ENCODE measurements around the gene USP6.

DNA sequence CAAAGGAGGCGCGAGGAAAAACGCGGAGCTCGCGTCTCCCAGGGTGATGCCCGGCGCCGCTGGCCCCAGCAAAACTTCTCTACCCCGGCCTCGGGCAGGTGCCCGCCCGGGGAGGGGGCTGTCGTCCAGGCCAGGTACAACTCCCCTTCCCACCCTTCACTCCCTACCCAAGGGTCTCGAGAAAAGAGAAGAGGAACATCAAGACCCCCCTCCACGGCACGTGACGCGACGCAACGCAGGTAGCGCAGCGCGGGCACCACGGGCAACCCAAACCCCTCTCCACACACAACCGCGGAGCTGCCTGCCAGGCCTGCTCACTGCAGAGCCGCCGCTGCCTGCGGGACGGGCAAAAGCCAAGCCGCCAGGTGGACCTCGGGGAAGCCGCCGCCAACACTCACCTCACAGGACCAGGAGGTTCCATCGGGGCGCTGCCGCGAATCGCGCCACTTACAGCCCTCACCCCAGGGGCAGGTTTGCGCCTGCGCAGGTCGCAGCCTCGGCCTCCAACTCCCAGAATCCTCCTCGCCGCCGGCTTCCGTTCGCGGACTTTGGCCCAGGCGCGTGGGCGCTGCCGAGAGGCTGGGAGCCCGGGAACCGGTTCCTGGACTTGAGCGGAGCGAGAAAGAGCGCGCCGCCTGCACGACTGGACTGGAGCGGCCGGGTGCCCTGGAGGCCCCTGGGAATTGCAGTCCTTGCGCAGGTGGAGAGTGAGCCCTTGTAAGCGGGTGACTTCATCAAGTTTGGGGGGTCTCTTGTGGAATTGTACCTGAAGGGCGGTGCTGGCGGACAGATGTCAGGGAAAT, 4.2 kb upstream of the USP6 start, which contains the start of gene ZNF232:
- no peak for TF ChIP-seq EZH2phosphoT487 (IDR thresholded peaks at IDR 0.05; ENCODE audit: low read length)
- TF ChIP-seq, protein P1, sequence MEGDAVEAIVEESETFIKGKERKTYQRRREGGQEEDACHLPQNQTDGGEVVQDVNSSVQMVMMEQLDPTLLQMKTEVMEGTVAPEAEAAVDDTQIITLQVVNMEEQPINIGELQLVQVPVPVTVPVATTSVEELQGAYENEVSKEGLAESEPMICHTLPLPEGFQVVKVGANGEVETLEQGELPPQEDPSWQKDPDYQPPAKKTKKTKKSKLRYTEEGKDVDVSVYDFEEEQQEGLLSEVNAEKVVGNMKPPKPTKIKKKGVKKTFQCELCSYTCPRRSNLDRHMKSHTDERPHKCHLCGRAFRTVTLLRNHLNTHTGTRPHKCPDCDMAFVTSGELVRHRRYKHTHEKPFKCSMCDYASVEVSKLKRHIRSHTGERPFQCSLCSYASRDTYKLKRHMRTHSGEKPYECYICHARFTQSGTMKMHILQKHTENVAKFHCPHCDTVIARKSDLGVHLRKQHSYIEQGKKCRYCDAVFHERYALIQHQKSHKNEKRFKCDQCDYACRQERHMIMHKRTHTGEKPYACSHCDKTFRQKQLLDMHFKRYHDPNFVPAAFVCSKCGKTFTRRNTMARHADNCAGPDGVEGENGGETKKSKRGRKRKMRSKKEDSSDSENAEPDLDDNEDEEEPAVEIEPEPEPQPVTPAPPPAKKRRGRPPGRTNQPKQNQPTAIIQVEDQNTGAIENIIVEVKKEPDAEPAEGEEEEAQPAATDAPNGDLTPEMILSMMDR (IDR thresholded peaks at IDR 0.05; ENCODE audit: low read length): no peak

All from MM.1S (cell line).